H9 (cell line): Measurements from ENCODE around the gene ENGASE. TPM values are rescaled to one million over a fixed set of nuclear protein-coding genes. Genes with fewer than 3 reads are reported as not detected.

ENCODE experiments used
- DNase-seq: peaks from one replicate; pipeline ENCODE4 v3.0.0-alpha.2; 2017
- H2AFZ ChIP-seq: one replicate; pipeline ENCODE4 v1.6.1; 2013; ENCODE audit warnings: mild to moderate bottlenecking, low read length, control low read depth, moderate library complexity
- H2AK5ac ChIP-seq: 2 replicates; pipeline ENCODE4 v1.6.1; 2013; ENCODE audit warnings: low read length, control low read depth, mixed read lengths; ENCODE audit not compliant: insufficient read length
- H2BK120ac ChIP-seq: one replicate; pipeline ENCODE4 v1.6.1; 2013; ENCODE audit warnings: low read depth, mild to moderate bottlenecking, low read length, control low read depth, inconsistent platforms; ENCODE audit not compliant: poor library complexity, severe bottlenecking
- H2BK12ac ChIP-seq: 2 replicates; pipeline ENCODE4 v1.6.1; 2013; ENCODE audit warnings: low read length, control low read depth, mixed read lengths, low read depth; ENCODE audit not compliant: insufficient read length
- H2BK15ac ChIP-seq: 2 replicates; pipeline ENCODE4 v1.6.1; 2013; ENCODE audit warnings: low read depth, low read length, control low read depth
- H2BK20ac ChIP-seq: one replicate; pipeline ENCODE4 v1.6.1; 2013; ENCODE audit warnings: low read depth, mild to moderate bottlenecking, low read length, control low read depth, inconsistent platforms; ENCODE audit not compliant: poor library complexity, severe bottlenecking
- H2BK5ac ChIP-seq: 2 replicates; pipeline ENCODE4 v1.6.1; 2013; ENCODE audit warnings: low read length, control low read depth, mixed read lengths; ENCODE audit not compliant: insufficient read length
- H3K14ac ChIP-seq: 2 replicates; pipeline ENCODE4 v1.6.1; 2013; ENCODE audit warnings: low read length, control low read depth; ENCODE audit not compliant: insufficient read depth
- H3K18ac ChIP-seq: 2 replicates; pipeline ENCODE4 v1.6.1; 2013; ENCODE audit warnings: low read depth, mild to moderate bottlenecking, mixed read lengths, low read length, control low read depth; ENCODE audit not compliant: insufficient read length
- H3K23ac ChIP-seq: 2 replicates; pipeline ENCODE4 v1.6.1; 2013; ENCODE audit warnings: low read length, control low read depth, mixed read lengths, low read depth; ENCODE audit not compliant: insufficient read length
- H3K23me2 ChIP-seq: 2 replicates; pipeline ENCODE4 v1.6.1; 2013; ENCODE audit warnings: low read depth, mild to moderate bottlenecking, mixed read lengths, low read length, control low read depth; ENCODE audit not compliant: insufficient read length, poor library complexity, severe bottlenecking
- H3K27ac ChIP-seq: 2 replicates; pipeline ENCODE4 v1.5.1; 2013; ENCODE audit warnings: low read length, control low read depth, mixed read lengths, low read depth; ENCODE audit not compliant: insufficient read length
- H3K27me3 ChIP-seq: 2 replicates; pipeline ENCODE4 v1.6.1; 2013; ENCODE audit warnings: low read length, control low read depth, inconsistent platforms; ENCODE audit not compliant: insufficient read depth
- H3K4ac ChIP-seq: 2 replicates; pipeline ENCODE4 v1.6.1; 2013; ENCODE audit warnings: low read depth, mild to moderate bottlenecking, control low read depth, inconsistent platforms, low read length, moderate library complexity
- H3K4me1 ChIP-seq: 2 replicates; pipeline ENCODE4 v1.6.1; 2013; ENCODE audit warnings: low read length, control low read depth, inconsistent platforms; ENCODE audit not compliant: insufficient read depth
- H3K4me2 ChIP-seq: 2 replicates; pipeline ENCODE4 v1.6.1; 2013; ENCODE audit warnings: low read length, control low read depth, mixed read lengths; ENCODE audit not compliant: insufficient read length, insufficient read depth
- H3K56ac ChIP-seq: 2 replicates; pipeline ENCODE4 v1.6.1; 2013; ENCODE audit warnings: low read depth, mild to moderate bottlenecking, mixed read lengths, low read length, control low read depth; ENCODE audit not compliant: insufficient read length
- H3K79me1 ChIP-seq: 2 replicates; pipeline ENCODE4 v1.6.1; 2013; ENCODE audit warnings: low read depth, mild to moderate bottlenecking, moderate library complexity, low read length, control low read depth, inconsistent platforms; ENCODE audit not compliant: insufficient read depth, poor library complexity, severe bottlenecking
- H3K79me2 ChIP-seq: 2 replicates; pipeline ENCODE4 v1.6.1; 2013; ENCODE audit warnings: low read length, control low read depth, inconsistent platforms; ENCODE audit not compliant: insufficient read depth
- H3K9ac ChIP-seq: 2 replicates; pipeline ENCODE4 v1.6.1; 2013; ENCODE audit warnings: low read length, control low read depth, mixed read lengths; ENCODE audit not compliant: insufficient read length; ENCODE audit errors: extremely low read depth
- H3K9me3 ChIP-seq: one replicate; pipeline ENCODE4 v1.6.1; 2013; ENCODE audit warnings: low read depth, low read length, inconsistent platforms; ENCODE audit not compliant: control insufficient read depth
- H3T11ph ChIP-seq: one replicate; pipeline ENCODE4 v1.6.1; 2013; ENCODE audit warnings: mild to moderate bottlenecking, low read length, control low read depth, inconsistent platforms
- H4K20me1 ChIP-seq: one replicate; pipeline ENCODE4 v1.6.1; 2013; ENCODE audit not compliant: control insufficient read depth, insufficient read length, insufficient read depth
- H4K5ac ChIP-seq: 2 replicates; pipeline ENCODE4 v1.6.1; 2013; ENCODE audit warnings: low read depth, mild to moderate bottlenecking, mixed read lengths, low read length, control low read depth; ENCODE audit not compliant: insufficient read length
- H4K8ac ChIP-seq: replicated peaks from 2 replicates; pipeline ENCODE4 v1.6.1; 2013; ENCODE audit warnings: low read length, control low read depth, mixed read lengths, low read depth; ENCODE audit not compliant: insufficient read length
- H4K91ac ChIP-seq: 2 replicates; pipeline ENCODE4 v1.6.1; 2013; ENCODE audit warnings: low read depth, mild to moderate bottlenecking, moderate library complexity, mixed read lengths, low read length, control low read depth; ENCODE audit not compliant: insufficient read length
- H3K27ac Mint-ChIP-seq, 3 experiments: 2 replicates in 2 of 3; 3 replicates in 1 of 3; pipeline ENCODE4 v1.8.0; 2020 to 2021; ENCODE audit warnings: mixed read lengths in 3 of 3, mild to moderate bottlenecking in 1 of 3, moderate library complexity in 1 of 3
- H3K27me3 Mint-ChIP-seq: 2 replicates; pipeline ENCODE4 v1.8.0; 2021; ENCODE audit warnings: low read depth, mild to moderate bottlenecking, moderate library complexity, mixed read lengths
- H3K36me3 Mint-ChIP-seq, 3 experiments: 2 replicates in 2 of 3; 3 replicates in 1 of 3; pipeline ENCODE4 v1.8.0; 2020 to 2021; ENCODE audit warnings: low read depth in 3 of 3, mixed read lengths in 3 of 3; ENCODE audit not compliant: insufficient read depth in 1 of 3
- H3K4me1 Mint-ChIP-seq, 2 experiments: 2 replicates each; pipeline ENCODE4 v1.8.0; 2020; ENCODE audit warnings: mixed read lengths in 2 of 2
- H3K4me3 Mint-ChIP-seq, 2 experiments: 2 replicates in 1 of 2; 3 replicates in 1 of 2; pipeline ENCODE4 v1.8.0; 2020 to 2021; ENCODE audit warnings: mild to moderate bottlenecking in 2 of 2, mixed read lengths in 2 of 2, moderate library complexity in 1 of 2
- H3K9me3 Mint-ChIP-seq, 2 experiments: 2 replicates in 1 of 2; 3 replicates in 1 of 2; pipeline ENCODE4 v1.8.0; 2020; ENCODE audit warnings: mild to moderate bottlenecking in 2 of 2, mixed read lengths in 2 of 2, moderate library complexity in 1 of 2
- WGBS: extraction: QIAGEN DNeasy Blood & Tissue Kit; methylation state at CpG from one replicate; pipeline ENCODE4 v1.1.7; 2013; ENCODE audit warnings: missing lambda C conversion rate, low lambda C conversion rate, mixed read lengths; ENCODE audit not compliant: insufficient read length; ENCODE audit errors: extremely low coverage; 5-methylcytosine and 5-hydroxymethylcytosine counted together
- total RNA-seq: library from RNA; stranded (reverse); gene quantifications from 2 replicates; pipeline ENCODE4 v1.2.1, GENCODE V29; 2021
- TF ChIP-seq, protein P1 (sequence below): fragments of 200-600 bp; sonication (generic); conservative IDR thresholded peaks from 3 replicates; pipeline ENCODE4 v1.8.0; 2021; ENCODE audit warnings: antibody characterized with exemption, mild to moderate bottlenecking

Gene ENGASE
- total RNA-seq, 1 experiment from 2014 or later, result 20.6 TPM

DNA sequence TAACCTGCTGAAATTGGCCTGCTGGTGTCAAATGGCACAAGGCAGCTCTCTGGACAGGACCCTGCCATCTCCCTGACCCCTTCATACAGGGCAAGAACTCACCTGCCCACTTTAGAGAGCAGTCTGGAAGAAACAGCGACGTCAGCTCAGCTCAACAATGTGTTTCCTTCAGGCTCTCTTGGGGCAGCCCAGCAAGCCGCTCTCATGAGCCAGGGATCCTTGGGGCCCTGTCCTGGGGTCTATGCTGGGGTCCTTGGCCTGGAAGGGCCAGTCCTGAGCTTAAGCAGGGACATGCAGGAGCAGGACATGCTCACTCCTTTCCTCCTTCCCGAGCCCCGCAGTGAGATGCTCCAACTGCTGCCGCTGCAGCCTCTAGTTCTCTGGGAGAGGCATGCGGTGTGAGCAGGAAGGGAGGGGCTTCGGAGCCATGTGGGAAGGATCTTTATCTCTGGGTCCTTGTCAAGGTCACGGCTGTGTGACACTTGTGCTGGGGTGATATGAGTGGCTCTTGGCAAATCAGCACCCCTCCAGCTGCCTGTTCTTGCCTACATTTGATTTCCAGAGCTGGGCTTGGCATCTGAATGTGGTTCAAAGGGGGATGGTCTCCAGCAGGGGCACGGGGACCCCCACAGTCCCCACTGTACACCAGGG is 47.2 kb upstream of the ENGASE start:
- no peak overlapping the region for H2BK120ac ChIP-seq
- no peak overlapping the region for H3K23ac ChIP-seq
- H2AK5ac ChIP-seq, result no peak overlapping the region
- no peak overlapping the region for H3K4ac ChIP-seq
- H2BK20ac ChIP-seq, result no peak overlapping the region
- H3K27ac Mint-ChIP-seq, result no peak overlapping the region
- no peak overlapping the region; the same call in 1 of the 2 replicates for H3K14ac ChIP-seq
- no peak overlapping the region for H3K4me3 Mint-ChIP-seq
- H3K9me3 Mint-ChIP-seq, result no peaks in the 10 kb centered on the region
- H4K8ac ChIP-seq, result no peak overlapping the region
- H3K79me1 ChIP-seq, result no peaks in the 10 kb centered on the region
- TF ChIP-seq, protein P1, sequence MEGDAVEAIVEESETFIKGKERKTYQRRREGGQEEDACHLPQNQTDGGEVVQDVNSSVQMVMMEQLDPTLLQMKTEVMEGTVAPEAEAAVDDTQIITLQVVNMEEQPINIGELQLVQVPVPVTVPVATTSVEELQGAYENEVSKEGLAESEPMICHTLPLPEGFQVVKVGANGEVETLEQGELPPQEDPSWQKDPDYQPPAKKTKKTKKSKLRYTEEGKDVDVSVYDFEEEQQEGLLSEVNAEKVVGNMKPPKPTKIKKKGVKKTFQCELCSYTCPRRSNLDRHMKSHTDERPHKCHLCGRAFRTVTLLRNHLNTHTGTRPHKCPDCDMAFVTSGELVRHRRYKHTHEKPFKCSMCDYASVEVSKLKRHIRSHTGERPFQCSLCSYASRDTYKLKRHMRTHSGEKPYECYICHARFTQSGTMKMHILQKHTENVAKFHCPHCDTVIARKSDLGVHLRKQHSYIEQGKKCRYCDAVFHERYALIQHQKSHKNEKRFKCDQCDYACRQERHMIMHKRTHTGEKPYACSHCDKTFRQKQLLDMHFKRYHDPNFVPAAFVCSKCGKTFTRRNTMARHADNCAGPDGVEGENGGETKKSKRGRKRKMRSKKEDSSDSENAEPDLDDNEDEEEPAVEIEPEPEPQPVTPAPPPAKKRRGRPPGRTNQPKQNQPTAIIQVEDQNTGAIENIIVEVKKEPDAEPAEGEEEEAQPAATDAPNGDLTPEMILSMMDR, result no peak
- H2BK5ac ChIP-seq, result no peak overlapping the region
- H3K27ac ChIP-seq, result no peak overlapping the region
- no peaks in the 10 kb centered on the region; a peak in 1 of 7 replicates for H3K36me3 Mint-ChIP-seq
- H3K9ac ChIP-seq, result no peak overlapping the region
- H3K4me1 Mint-ChIP-seq, result peaks cover 13 to 29% of the 10 kb centered on the region in 2 experiments
- H3K56ac ChIP-seq, result no peak overlapping the region
- H3K79me2 ChIP-seq, result no peaks in the 10 kb centered on the region
- peaks cover 13% of the 10 kb centered on the region for H3K23me2 ChIP-seq
- no peaks in the 10 kb centered on the region for H4K20me1 ChIP-seq
- H4K5ac ChIP-seq, result no peak overlapping the region
- no peak overlapping the region for H2AFZ ChIP-seq
- no peak overlapping the region for H4K91ac ChIP-seq
- H2BK12ac ChIP-seq, result no peak overlapping the region
- no CpG with 5 or more reads among the region's 10 CpGs for WGBS
- peaks cover 100% of the 10 kb centered on the region for H3K27me3 Mint-ChIP-seq
- H2BK15ac ChIP-seq, result no peak overlapping the region
- H3K4me2 ChIP-seq, result no peak overlapping the region
- no peak overlapping the region for H3K18ac ChIP-seq
- H3T11ph ChIP-seq, result no peak overlapping the region
- DNase-seq, result no peak
- no peaks in the 10 kb centered on the region for H3K4me1 ChIP-seq
- H3K27me3 ChIP-seq, result peaks cover 27% of the 10 kb centered on the region; the same call in 1 of the 2 replicates
- no peaks in the 10 kb centered on the region for H3K9me3 ChIP-seq
